GM12873 (cell line): ENCODE results near the gene GALNT15.

ENCODE experiments used
- TF ChIP-seq, protein P1 (sequence below): IDR thresholded peaks from 2 replicates; pipeline ENCODE4 v1.5.1; 2012; ENCODE audit warnings: low read depth, mild to moderate bottlenecking, moderate library complexity, low read length, control low read depth; ENCODE audit not compliant: insufficient read depth; ENCODE audit errors: missing control alignments

GALNT15 gene

DNA sequence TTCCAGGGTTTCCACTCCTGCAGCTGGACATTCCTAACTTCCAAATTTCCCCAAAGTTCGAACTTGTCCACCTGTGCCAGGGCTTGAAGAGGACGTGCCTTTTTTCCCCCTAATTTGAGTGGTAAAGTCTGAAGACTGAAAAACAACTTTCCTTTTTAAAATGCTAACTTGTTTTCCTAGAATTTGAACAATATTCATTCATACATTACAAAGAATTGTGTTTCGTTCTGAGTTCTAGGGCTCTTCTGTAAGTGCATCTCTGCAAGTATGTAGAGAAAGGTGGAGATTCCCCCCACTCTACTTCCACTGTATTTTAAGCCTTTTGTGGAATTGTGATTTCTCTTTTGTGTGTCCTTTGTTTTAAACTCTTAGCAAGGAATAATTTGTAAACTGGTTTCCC is 80.8 kb downstream of the GALNT15 start:
- TF ChIP-seq, protein P1, sequence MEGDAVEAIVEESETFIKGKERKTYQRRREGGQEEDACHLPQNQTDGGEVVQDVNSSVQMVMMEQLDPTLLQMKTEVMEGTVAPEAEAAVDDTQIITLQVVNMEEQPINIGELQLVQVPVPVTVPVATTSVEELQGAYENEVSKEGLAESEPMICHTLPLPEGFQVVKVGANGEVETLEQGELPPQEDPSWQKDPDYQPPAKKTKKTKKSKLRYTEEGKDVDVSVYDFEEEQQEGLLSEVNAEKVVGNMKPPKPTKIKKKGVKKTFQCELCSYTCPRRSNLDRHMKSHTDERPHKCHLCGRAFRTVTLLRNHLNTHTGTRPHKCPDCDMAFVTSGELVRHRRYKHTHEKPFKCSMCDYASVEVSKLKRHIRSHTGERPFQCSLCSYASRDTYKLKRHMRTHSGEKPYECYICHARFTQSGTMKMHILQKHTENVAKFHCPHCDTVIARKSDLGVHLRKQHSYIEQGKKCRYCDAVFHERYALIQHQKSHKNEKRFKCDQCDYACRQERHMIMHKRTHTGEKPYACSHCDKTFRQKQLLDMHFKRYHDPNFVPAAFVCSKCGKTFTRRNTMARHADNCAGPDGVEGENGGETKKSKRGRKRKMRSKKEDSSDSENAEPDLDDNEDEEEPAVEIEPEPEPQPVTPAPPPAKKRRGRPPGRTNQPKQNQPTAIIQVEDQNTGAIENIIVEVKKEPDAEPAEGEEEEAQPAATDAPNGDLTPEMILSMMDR, result no peak

DNA sequence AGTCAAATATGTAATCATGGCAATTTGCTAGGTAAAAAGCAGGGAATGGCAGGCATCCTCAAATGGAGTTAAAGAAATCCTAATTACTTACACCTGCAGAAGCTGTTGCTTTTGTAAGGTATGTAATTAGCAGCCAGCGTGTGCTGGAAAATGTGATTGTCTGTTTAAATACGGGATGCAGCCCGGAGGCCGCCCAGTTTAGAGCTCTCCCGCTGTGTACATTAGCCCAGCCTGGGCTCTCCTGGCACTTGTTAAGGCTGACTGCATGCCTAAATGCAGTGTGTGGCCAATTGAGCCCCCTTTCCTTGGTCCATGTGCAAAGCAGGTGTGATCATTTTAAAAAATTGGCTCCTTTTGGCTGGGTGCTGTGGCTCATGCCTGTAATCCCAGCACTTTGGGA is 81.2 kb downstream of the GALNT15 start:
- TF ChIP-seq, protein P1, result no peak

DNA sequence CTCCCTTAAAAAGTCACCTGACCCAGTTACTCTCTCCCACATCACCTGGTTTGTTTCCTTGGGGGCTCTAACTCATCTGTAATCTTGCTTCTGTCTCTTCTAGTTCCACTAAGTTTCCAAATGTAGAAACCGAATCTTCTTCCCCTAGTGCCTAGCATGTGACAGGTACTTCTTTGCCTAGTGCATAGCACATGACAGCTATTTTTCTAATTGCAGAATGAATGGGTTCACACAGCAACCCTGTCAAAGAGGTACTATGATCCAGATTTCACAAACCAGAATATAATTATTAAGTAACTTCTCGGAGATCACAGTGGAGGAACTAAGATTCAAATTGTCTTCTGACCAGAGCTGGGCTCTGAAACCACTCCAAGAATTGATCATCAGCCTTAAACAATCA is 82.8 kb downstream of the GALNT15 start:
- TF ChIP-seq, protein P1, result no peak

DNA sequence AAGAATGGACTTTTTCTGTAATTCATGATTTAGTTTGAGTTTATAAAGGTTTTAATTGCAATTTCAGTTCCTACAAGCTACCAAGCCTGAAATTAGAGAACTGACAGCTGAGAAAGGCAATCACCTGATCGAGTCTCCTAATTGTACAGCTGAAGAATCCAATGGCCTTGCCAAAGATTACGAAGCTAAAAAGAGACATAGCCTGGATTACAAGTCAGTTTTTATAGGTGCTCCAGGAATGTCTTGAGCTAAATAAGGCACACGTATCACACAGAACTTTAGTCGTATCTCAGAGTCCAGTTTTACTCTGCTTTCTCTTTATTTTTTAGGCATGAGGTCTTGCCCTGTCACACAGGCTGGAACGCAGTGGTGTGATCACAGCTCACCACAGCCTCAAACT is 83.7 kb downstream of the GALNT15 start:
- TF ChIP-seq, protein P1, result no peak

DNA sequence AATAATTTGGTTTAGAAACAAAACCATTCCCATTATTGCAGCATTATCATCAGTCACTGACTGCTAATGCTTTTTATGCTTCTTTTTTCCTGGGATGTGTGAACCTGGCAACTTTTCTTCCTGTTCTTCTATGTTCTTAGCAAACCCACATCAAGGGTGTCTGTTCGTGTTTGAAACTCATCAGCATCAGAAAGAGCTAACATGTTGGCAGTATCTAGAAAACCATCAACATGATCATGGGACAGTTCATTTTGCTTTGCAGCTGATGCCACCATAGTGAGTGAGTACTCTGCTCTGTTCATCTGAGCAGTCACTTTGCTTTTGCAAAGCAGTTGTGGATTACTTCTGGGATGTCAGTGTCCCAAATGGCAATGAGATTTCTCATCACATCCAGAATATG is 84.4 kb downstream of the GALNT15 start:
- TF ChIP-seq, protein P1, result no peak

DNA sequence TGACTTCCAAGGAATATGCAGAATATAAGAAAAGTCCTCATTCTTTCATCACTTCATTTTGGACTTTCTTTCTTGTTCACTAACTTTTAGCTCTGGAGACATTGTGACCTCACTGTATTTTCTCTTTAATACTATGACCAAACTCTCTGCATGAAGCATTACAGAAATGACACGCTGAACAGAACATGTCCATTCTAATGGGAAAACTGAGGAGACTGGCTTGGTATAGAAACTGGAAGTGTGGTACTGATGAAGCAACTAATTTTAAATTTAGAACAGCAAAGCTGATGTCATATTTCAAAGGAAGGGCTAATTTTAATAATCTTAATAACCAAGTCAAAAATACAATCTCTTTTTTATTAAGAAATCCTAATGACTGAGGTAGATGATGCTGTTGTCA is 85.6 kb downstream of the GALNT15 start:
- TF ChIP-seq, protein P1, result no peak

DNA sequence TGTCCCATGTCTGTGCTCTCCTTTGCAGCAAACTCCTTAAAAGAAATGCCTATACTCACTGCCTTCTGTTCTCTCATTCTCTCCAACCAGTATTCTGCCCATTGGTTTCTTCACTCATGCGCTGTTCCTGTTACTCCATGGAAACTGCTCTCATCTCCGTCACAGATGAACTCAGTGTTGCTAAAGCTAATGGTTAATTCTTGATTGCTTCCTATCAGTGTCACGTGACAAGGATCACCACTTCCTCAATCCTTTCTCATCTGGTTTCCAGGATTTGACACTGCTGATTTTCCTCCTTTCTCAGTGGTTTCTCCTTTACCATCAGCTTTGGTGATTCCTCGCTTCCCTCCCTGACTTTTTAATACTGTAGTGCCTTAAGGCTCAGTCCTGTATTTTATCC is 87.7 kb downstream of the GALNT15 start:
- TF ChIP-seq, protein P1, result no peak
